ENCODE data around the gene RIBC1. TPM values are rescaled to one million over a fixed set of nuclear protein-coding genes. Genes with fewer than 3 reads are reported as not detected.
A peak's percentile ranks its signal among the peaks of the same experiment; 100 is the strongest.
"Not testable (repeated sequence)": the region's sequence is repeated elsewhere in the genome, so short reads cannot be mapped to it uniquely, and the experiment has no call there.

The RIBC1 gene
- total RNA-seq, 2 experiments from 2014 or later: 0.61 to 1.1 TPM

DNA sequence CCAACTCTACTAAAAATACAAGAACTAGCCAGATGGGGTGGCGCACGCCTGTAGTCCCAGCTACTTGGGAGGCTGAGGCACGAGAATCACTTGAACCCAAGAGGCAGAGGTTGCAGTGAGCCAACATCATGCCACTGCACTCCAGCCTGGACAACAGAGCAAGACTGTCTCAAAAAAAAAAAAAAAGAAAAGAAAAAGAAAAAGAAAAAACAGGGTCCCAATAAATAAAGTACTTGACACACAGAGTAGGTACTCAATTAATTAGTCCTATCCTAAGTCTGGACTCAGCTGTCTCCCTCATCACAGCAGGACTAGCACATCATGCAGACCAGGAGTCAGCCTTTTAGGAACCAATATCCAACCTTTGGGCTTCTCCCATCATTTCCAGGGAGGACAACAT is 2.3 kb upstream of the RIBC1 start:
- H3K27me3 Mint-ChIP-seq; H3K9me3 Mint-ChIP-seq (ENCODE audit: low read depth); ATAC-seq; DNase-seq: not testable (repeated sequence)
- peaks cover 28% of the 10 kb centered on the region for H3K4me1 Mint-ChIP-seq
- H3K36me3 Mint-ChIP-seq: peaks cover 20% of the 10 kb centered on the region
- H3K27ac Mint-ChIP-seq: peak overlapping the region; percentile 93
- CTCF ChIA-PET: interaction anchor here (0.9 kb wide), 1 partner anchor 26 kb away, joined by 3 read pairs; no protein-coding TSS in a partner anchor
- H3K4me3 Mint-ChIP-seq: peak overlapping the region; percentile 92

GRCh38 chrX:53421125-53421524 is 1.5 kb upstream of the RIBC1 start:
- peaks cover 28% of the 10 kb centered on the region for H3K4me1 Mint-ChIP-seq
- ATAC-seq: no peak

DNA sequence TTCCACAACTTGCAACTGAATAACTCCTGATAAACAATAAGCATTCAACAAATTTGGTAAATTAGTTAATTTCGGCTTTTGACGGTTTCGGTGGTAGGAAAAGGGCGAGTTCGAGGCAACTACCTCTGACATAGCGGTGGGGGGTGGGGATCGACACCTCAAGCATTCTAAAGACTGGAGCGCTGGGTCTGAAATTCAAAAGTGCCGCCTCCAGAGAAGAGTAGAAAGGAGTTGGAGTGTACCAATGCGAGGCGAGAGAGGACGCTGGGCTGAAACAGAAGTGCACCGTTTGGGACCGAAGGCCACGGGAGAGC is 944 bp upstream of the RIBC1 start:
- CTCF ChIA-PET: interaction anchor here (1.3 to 2.6 kb wide), 3 partner anchors 14 to 109 kb away, joined by 3 to 10 read pairs (median 7); no protein-coding TSS in a partner anchor
- Mint-ChIP-seq H3K27me3 (no peaks in the 10 kb centered on the region), H3K36me3 (peaks cover 20% of the 10 kb centered on the region), H3K4me3 (peak overlapping the region; percentile 92), H3K27ac (peak overlapping the region; percentile 93), H3K9me3 (ENCODE audit: low read depth) (no peaks in the 10 kb centered on the region), H3K4me1 (peaks cover 28% of the 10 kb centered on the region)
- no peak for DNase-seq
- ATAC-seq: peak; percentile 18

More at GRCh38 chrX:53421125-53421524, 1.5 kb upstream of the RIBC1 start:
- peak overlapping the region; percentile 93 for H3K27ac Mint-ChIP-seq
- H3K9me3 Mint-ChIP-seq (ENCODE audit: low read depth): no peaks in the 10 kb centered on the region
- no peak for DNase-seq
- CTCF ChIA-PET: interaction anchor here (0.9 to 2.6 kb wide), 3 partner anchors 14 to 25 kb away, joined by 3 to 7 read pairs (median 3); no protein-coding TSS in a partner anchor
- no peaks in the 10 kb centered on the region for H3K27me3 Mint-ChIP-seq
- peak overlapping the region; percentile 92 for H3K4me3 Mint-ChIP-seq
- peaks cover 20% of the 10 kb centered on the region for H3K36me3 Mint-ChIP-seq

DNA sequence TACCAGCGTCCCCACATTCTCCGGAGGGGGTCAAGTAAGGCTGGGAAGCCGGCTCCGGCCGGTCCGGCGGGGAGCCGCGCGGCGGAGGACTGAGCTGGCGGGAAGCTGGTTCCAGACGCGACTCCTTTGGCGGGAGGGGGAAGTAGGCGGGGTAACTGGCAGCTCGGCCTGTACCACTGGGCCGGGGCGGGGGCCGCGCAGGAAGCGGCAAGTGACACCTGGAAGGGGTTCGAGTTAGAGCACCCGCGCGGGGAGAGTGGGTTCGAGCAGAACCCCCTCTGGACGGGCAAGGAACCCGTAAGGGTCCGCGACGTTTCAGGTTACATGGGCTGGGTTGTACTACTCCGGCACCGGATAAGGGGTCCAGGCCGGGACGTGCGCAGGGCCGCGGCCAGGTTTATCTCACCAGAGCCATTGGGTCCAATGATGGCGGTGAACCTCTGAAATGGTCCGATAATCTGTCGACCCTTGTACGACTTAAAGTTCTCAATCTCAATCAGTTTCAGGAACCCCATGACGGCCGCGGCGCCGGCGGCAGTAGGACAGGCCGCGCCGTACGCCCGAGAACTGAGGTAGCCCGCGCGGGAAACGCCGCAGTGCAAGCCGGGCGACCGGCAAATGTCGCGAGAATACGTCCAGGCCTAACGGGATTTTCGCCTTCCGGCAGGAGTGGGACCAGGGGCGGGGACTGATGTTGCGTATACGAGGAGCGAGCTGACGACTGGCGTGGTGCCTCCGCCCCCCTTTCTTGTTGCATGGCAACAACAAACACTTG is 400 bp upstream of the RIBC1 start, which contains the start of gene SMC1A:
Gene SMC1A (minus strand): TSS at position 569 of the 775 bp plus-strand sequence. CDS start 54 bp downstream, at position 515.
- Mint-ChIP-seq H3K27me3 (no peaks in the 10 kb centered on the region), H3K4me1 (peaks cover 28% of the 10 kb centered on the region), H3K9me3 (ENCODE audit: low read depth) (no peaks in the 10 kb centered on the region), H3K27ac (peak within 1 kb of the TSS; percentile 93), H3K4me3 (peak within 1 kb of the TSS; percentile 92), H3K36me3 (peaks cover 20% of the 10 kb centered on the region)
- peak; percentile 97 for DNase-seq
- CTCF ChIA-PET: interaction anchor here (0.9 to 2.6 kb wide), 8 partner anchors 9 to 109 kb away, joined by 3 to 13 read pairs (median 5); partner anchors contain the start of gene HSD17B10
- ATAC-seq: peak; percentile 89

DNA sequence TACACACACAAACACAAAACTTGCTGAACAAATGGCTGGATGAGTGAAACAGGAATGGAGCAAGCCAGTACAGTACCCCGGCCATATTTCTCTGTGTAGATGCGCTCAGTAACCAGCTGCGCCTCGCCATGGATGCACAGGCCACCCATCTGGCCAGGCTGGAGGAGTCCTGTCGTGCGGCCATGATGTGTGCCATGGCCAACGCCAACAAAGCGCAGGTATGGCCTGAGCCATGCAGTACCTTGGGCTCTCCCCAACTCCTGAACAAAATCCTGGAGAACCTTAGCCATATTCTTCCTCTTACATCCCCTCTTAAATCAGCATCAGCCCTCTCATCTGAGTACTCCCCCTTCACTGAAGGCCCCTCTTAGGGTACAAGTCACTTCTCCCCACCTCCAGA is 7.1 kb downstream of the RIBC1 start:
- no peaks in the 10 kb centered on the region for H3K9me3 Mint-ChIP-seq (ENCODE audit: low read depth)
- peaks cover 2% of the 10 kb centered on the region for H3K36me3 Mint-ChIP-seq
- CTCF ChIA-PET: interaction anchor here (0.5 kb wide), 1 partner anchor 9 kb away, joined by 3 read pairs; no protein-coding TSS in a partner anchor
- ATAC-seq (no peak), DNase-seq (no peak)
- no peaks in the 10 kb centered on the region for H3K27me3 Mint-ChIP-seq
- no peak overlapping the region for H3K4me3 Mint-ChIP-seq
- no peak overlapping the region for H3K27ac Mint-ChIP-seq
- H3K4me1 Mint-ChIP-seq: peaks cover 11% of the 10 kb centered on the region

GRCh38 chrX:53430231-53430630 is 7.6 kb downstream of the RIBC1 start:
- ATAC-seq (no peak), DNase-seq (no peak)
- no peak overlapping the region for H3K4me3 Mint-ChIP-seq
- peaks cover 16% of the 10 kb centered on the region for H3K4me1 Mint-ChIP-seq
- H3K36me3 Mint-ChIP-seq: peaks cover 2% of the 10 kb centered on the region
- CTCF ChIA-PET: interaction anchor here (0.6 to 1.6 kb wide), 2 partner anchors 8 to 13 kb away, joined by 4 read pairs; partner anchors contain the start of genes RIBC1 and SMC1A
- H3K27me3 Mint-ChIP-seq: no peaks in the 10 kb centered on the region
- no peak overlapping the region for H3K27ac Mint-ChIP-seq
- no peaks in the 10 kb centered on the region for H3K9me3 Mint-ChIP-seq (ENCODE audit: low read depth)

GRCh38 chrX:53433651-53434639 is 11.3 kb downstream of the RIBC1 start, which contains the start of gene HSD17B10:
TSS of gene HSD17B10 (minus strand) at chrX:53434370. CDS start at chrX:53434345, 25 bp downstream.
- Mint-ChIP-seq H3K9me3 (ENCODE audit: low read depth) (no peaks in the 10 kb centered on the region), H3K27ac (peak within 1 kb of the TSS; percentile 90), H3K4me3 (peak within 1 kb of the TSS; percentile 98), H3K4me1 (peaks cover 43% of the 10 kb centered on the region), H3K27me3 (no peaks in the 10 kb centered on the region), H3K36me3 (peaks cover 2% of the 10 kb centered on the region)
- CTCF ChIA-PET: interaction anchor here (1.1 to 3.2 kb wide), 5 partner anchors 11 to 147 kb away, joined by 3 to 11 read pairs (median 6); partner anchors contain the start of genes RIBC1 and SMC1A
- ATAC-seq (peak; percentile 96), DNase-seq (peak; percentile 92)

DNA sequence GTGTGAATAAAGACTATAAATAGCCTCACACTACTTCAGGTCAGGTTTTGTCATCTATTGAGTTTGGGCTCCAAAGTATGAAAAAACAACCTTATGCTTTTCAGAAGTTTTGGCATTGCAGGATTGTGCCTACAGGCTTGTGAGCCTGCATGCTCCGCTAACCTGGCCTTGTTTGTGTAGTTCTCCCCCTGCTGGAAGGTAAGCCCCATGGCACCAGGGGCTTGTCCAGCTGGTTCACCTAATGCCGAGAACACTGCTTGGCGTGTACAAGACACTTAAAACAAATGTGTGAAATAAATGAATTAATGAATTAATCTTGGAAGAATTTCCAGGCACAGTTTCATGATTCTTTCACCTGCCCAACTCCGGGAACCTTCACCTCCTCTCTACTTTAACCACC is 13.3 kb downstream of the RIBC1 start:
- peak; percentile 64 for ATAC-seq
- Mint-ChIP-seq H3K4me3 (no peak overlapping the region), H3K27ac (peak overlapping the region; percentile 54), H3K4me1 (peaks cover 50% of the 10 kb centered on the region), H3K9me3 (ENCODE audit: low read depth) (no peaks in the 10 kb centered on the region), H3K36me3 (peaks cover 2% of the 10 kb centered on the region), H3K27me3 (no peaks in the 10 kb centered on the region)
- CTCF ChIA-PET: interaction anchor here (0.6 to 3.2 kb wide), 10 partner anchors 10 to 249 kb away, joined by 3 to 20 read pairs (median 6); partner anchors contain the start of genes RIBC1 and SMC1A
- peak; percentile 79 for DNase-seq

GRCh38 chrX:53437206-53437605 is 14.5 kb downstream of the RIBC1 start:
- H3K9me3 Mint-ChIP-seq (ENCODE audit: low read depth): no peaks in the 10 kb centered on the region
- peaks cover 2% of the 10 kb centered on the region for H3K36me3 Mint-ChIP-seq
- no peak for ATAC-seq
- no peaks in the 10 kb centered on the region for H3K27me3 Mint-ChIP-seq
- H3K4me3 Mint-ChIP-seq: no peak overlapping the region
- no peak for DNase-seq
- CTCF ChIA-PET: interaction anchor here (0.6 to 3.2 kb wide), 5 partner anchors 119 to 559 kb away, joined by 3 to 20 read pairs (median 10); no protein-coding TSS in a partner anchor
- peaks cover 49% of the 10 kb centered on the region for H3K4me1 Mint-ChIP-seq
- peak overlapping the region; percentile 76 for H3K27ac Mint-ChIP-seq

DNA sequence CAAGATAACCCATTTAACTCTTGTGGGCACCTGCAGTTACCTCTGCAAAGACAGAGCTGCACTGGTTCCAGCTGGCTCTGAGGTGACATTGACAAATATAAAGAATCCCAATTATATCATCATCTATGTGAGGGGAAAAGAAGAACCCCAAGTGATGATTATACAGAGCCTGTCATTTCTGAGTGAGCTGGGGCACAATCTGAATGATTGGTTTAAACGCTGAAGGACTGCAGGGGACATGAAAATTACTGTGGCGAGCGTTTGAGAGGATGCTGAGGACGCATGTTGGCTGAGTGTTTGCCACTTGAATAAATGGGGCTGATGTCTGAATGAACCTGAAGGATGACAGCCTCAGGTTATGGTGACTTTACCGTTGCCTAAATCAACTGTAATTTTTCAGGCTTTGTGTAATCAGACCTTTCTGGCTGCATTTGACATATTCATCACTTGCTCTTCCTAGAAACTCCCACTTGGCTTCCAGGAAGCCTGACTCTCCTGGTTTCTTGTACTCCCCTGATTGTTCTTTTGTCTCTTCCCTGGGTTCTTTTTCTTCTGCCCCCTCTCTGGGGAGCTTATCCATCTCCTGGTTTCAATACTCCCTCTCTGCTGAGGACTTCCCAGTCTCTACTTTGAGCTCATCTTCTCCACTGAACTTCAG is 15.6 kb downstream of the RIBC1 start:
- CTCF ChIA-PET: interaction anchor here (0.7 to 1.5 kb wide), 3 partner anchors 33 to 154 kb away, joined by 3 read pairs; no protein-coding TSS in a partner anchor
- ATAC-seq (no peak), DNase-seq (no peak)
- H3K36me3 Mint-ChIP-seq: peaks cover 2% of the 10 kb centered on the region
- H3K4me1 Mint-ChIP-seq: peaks cover 49% of the 10 kb centered on the region
- H3K4me3 Mint-ChIP-seq: no peak overlapping the region
- H3K9me3 Mint-ChIP-seq (ENCODE audit: low read depth): no peaks in the 10 kb centered on the region
- H3K27ac Mint-ChIP-seq: peak overlapping the region; percentile 76
- H3K27me3 Mint-ChIP-seq: no peaks in the 10 kb centered on the region

- DNase-seq (no peak), ATAC-seq (no peak)
- CTCF ChIA-PET: interaction anchor here (0.7 to 1.5 kb wide), 4 partner anchors 10 to 155 kb away, joined by 3 read pairs; no protein-coding TSS in a partner anchor
- H3K4me1 Mint-ChIP-seq: peaks cover 47% of the 10 kb centered on the region
- H3K27me3 Mint-ChIP-seq: no peaks in the 10 kb centered on the region
- peak overlapping the region; percentile 76 for H3K27ac Mint-ChIP-seq
- peaks cover 2% of the 10 kb centered on the region for H3K36me3 Mint-ChIP-seq
- no peak overlapping the region for H3K4me3 Mint-ChIP-seq
- H3K9me3 Mint-ChIP-seq (ENCODE audit: low read depth): no peaks in the 10 kb centered on the region
Observed at GRCh38 chrX:53438832-53439230, 16.2 kb downstream of the RIBC1 start.

DNA sequence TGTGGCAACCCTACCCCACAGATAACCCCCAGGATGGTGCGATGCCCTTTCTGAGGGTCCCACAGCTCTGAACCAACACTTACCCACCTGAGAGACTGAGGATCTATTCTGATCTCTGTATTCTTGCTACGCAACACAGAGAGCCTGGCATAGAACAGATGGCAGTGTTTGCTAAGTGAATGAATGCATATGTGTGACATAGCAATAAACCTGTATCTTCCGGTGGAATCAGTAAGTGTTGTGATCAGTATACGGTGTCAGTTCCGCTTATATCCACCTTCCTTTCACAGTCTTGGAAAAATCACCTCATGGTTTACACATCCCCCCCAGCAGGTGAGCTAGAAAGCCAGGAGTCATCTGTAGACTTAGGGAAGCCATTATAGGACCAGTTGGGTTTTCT is 17.4 kb downstream of the RIBC1 start:
- no peaks in the 10 kb centered on the region for H3K36me3 Mint-ChIP-seq
- H3K9me3 Mint-ChIP-seq (ENCODE audit: low read depth): no peaks in the 10 kb centered on the region
- no peaks in the 10 kb centered on the region for H3K27me3 Mint-ChIP-seq
- no peak for ATAC-seq
- peaks cover 40% of the 10 kb centered on the region for H3K4me1 Mint-ChIP-seq
- CTCF ChIA-PET: no interaction called here
- peak overlapping the region; percentile 70 for H3K27ac Mint-ChIP-seq
- peak overlapping the region; percentile 57 for H3K4me3 Mint-ChIP-seq
- DNase-seq: no peak
